OCI-LY3 (cell line): Measurements from ENCODE around the gene ADAMTS10.

Source experiments
- H2AFZ ChIP-seq: fragments of 200-600, 300-600 bp; shearing (Covaris generic); 2 replicates; pipeline ENCODE4 v1.6.0; 2014; ENCODE audit warnings: antibody characterized with exemption, low read depth, low read length
- H3K27ac ChIP-seq: fragments of 200-600, 300-600 bp; sonication (generic); 2 replicates; pipeline ENCODE4 v1.5.1; 2014; ENCODE audit warnings: mild to moderate bottlenecking, low read length, moderate library complexity, mixed read lengths
- H3K27me3 ChIP-seq: fragments of 200-600, 300-600 bp; sonication (generic); 2 replicates; pipeline ENCODE4 v1.6.1; 2014; ENCODE audit warnings: low read depth, low read length, mixed read lengths
- H3K36me3 ChIP-seq: fragments of 200-600, 300-600 bp; sonication (generic); replicated peaks from 2 replicates; pipeline ENCODE3; 2014; ENCODE audit warnings: low read depth, low read length, mixed read lengths
- H3K4me1 ChIP-seq: fragments of 300-600, 200-600 bp; sonication (generic); 2 replicates; pipeline ENCODE4 v1.6.1; 2014; ENCODE audit warnings: low read length, mixed read lengths
- H3K4me2 ChIP-seq: fragments of 200-600, 300-600 bp; sonication (generic); 2 replicates; pipeline ENCODE4 v1.6.1; 2014; ENCODE audit warnings: low read length, mixed read lengths
- H3K4me3 ChIP-seq: fragments of 300-600, 200-600 bp; sonication (generic); 2 replicates; pipeline ENCODE4 v1.5.1; 2014; ENCODE audit warnings: antibody characterized with exemption, mild to moderate bottlenecking, low read length, moderate library complexity
- H3K79me2 ChIP-seq: fragments of 300-600, 200-600 bp; shearing (Covaris generic); 2 replicates; pipeline ENCODE4 v1.6.1; 2014; ENCODE audit warnings: mild to moderate bottlenecking, low read length, mixed read lengths
- H3K9ac ChIP-seq: fragments of 300-600, 200-600 bp; shearing (Covaris generic); 2 replicates; pipeline ENCODE4 v1.6.0; 2014; ENCODE audit warnings: mild to moderate bottlenecking, low read length, moderate library complexity
- H3K9me3 ChIP-seq: fragments of 200-600, 300-600 bp; shearing (Covaris generic); 2 replicates; pipeline ENCODE4 v1.6.1; 2014; ENCODE audit warnings: low read length, mixed read lengths; ENCODE audit not compliant: insufficient read depth
- H4K20me1 ChIP-seq: fragments of 200-600, 300-600 bp; sonication (generic); 2 replicates; pipeline ENCODE4 v1.6.1; 2016; ENCODE audit warnings: low read length, mixed read lengths; ENCODE audit not compliant: insufficient read depth
- CTCF ChIP-seq: fragments of 200-600, 300-600 bp; sonication (generic); IDR thresholded peaks from 2 replicates; pipeline ENCODE4 v1.5.1; 2014; ENCODE audit warnings: antibody characterized with exemption, low read length, low read depth
- EZH2phosphoT487 ChIP-seq: fragments of 200-600 bp; shearing (Covaris generic); IDR thresholded peaks from 2 replicates; pipeline ENCODE4 v1.6.1; 2018; ENCODE audit warnings: antibody characterized with exemption, mixed run types, low read depth

The ADAMTS10 gene

GRCh38 chr19:8654591-8655339, 44.2 kb upstream of the ADAMTS10 start:
- H3K79me2 ChIP-seq: no peaks in the 10 kb centered on the region
- no peak overlapping the region for H3K27ac ChIP-seq
- no peaks in the 10 kb centered on the region for H3K36me3 ChIP-seq
- no peak for TF ChIP-seq EZH2phosphoT487
- peak; percentile 87 for TF ChIP-seq CTCF
- no peaks in the 10 kb centered on the region for H3K27me3 ChIP-seq
- H3K9me3 ChIP-seq: no peaks in the 10 kb centered on the region
- H3K4me3 ChIP-seq: peak overlapping the region; percentile 71
- H3K9ac ChIP-seq: peak overlapping the region; percentile 36; the same call in 1 of the 2 replicates
- no peaks in the 10 kb centered on the region for H4K20me1 ChIP-seq
- peak overlapping the region; percentile 100 for H2AFZ ChIP-seq
- peak overlapping the region; percentile 92 for H3K4me2 ChIP-seq
- peaks cover 6% of the 10 kb centered on the region; the same call in 1 of the 2 replicates for H3K4me1 ChIP-seq

GRCh38 chr19:8648240-8648639, 37.7 kb upstream of the ADAMTS10 start:
- H3K4me3 ChIP-seq: no peak overlapping the region
- H2AFZ ChIP-seq: no peak overlapping the region
- H3K79me2 ChIP-seq: no peaks in the 10 kb centered on the region
- H3K9ac ChIP-seq: no peak overlapping the region
- H3K4me2 ChIP-seq: no peak overlapping the region
- H3K27ac ChIP-seq: no peak overlapping the region
- no peaks in the 10 kb centered on the region for H3K27me3 ChIP-seq
- no peaks in the 10 kb centered on the region for H4K20me1 ChIP-seq
- H3K4me1 ChIP-seq: no peaks in the 10 kb centered on the region
- H3K36me3 ChIP-seq: no peaks in the 10 kb centered on the region
- no peak for TF ChIP-seq CTCF
- H3K9me3 ChIP-seq: no peaks in the 10 kb centered on the region

- H2AFZ ChIP-seq: no peak overlapping the region
- H3K9ac ChIP-seq: no peak overlapping the region
- TF ChIP-seq CTCF: no peak
- TF ChIP-seq EZH2phosphoT487: no peak
- H3K9me3 ChIP-seq: 0 out of 2 replicates have a peak, but pooled peaks cover 2% of the 10 kb centered on the region
- no peaks in the 10 kb centered on the region for H4K20me1 ChIP-seq
- H3K79me2 ChIP-seq: no peaks in the 10 kb centered on the region
- H3K4me2 ChIP-seq: no peak overlapping the region
- H3K27me3 ChIP-seq: no peaks in the 10 kb centered on the region
- no peaks in the 10 kb centered on the region for H3K4me1 ChIP-seq
- no peak overlapping the region for H3K4me3 ChIP-seq
- H3K36me3 ChIP-seq: no peaks in the 10 kb centered on the region
- H3K27ac ChIP-seq: no peak overlapping the region
These were observed 33.5 kb upstream of the ADAMTS10 start for GRCh38 chr19:8643860-8644653.

- H3K27ac ChIP-seq: no peak overlapping the region
- H3K79me2 ChIP-seq: no peaks in the 10 kb centered on the region
- 0 out of 2 replicates have a peak, but pooled peaks cover 2% of the 10 kb centered on the region for H3K9me3 ChIP-seq
- H3K9ac ChIP-seq: no peak overlapping the region
- H3K27me3 ChIP-seq: no peaks in the 10 kb centered on the region
- H2AFZ ChIP-seq: no peak overlapping the region
- no peak overlapping the region for H3K4me2 ChIP-seq
- H3K4me1 ChIP-seq: no peaks in the 10 kb centered on the region
- H3K36me3 ChIP-seq: no peaks in the 10 kb centered on the region
- no peak for TF ChIP-seq CTCF
- TF ChIP-seq EZH2phosphoT487: no peak
- H4K20me1 ChIP-seq: no peaks in the 10 kb centered on the region
- H3K4me3 ChIP-seq: no peak overlapping the region
These were observed 32.0 kb upstream of the ADAMTS10 start for GRCh38 chr19:8642561-8642960.
